Type B pancreatic cell (in vitro differentiated cells): ENCODE results near the gene COL4A4. TPM values are rescaled to one million over a fixed set of nuclear protein-coding genes. Genes with fewer than 3 reads are reported as not detected.

Source experiments
- DNase-seq: peaks from one replicate; pipeline ENCODE4 v3.0.0; 2021; ENCODE audit warnings: mixed read lengths; ENCODE audit not compliant: unreplicated experiment; ENCODE audit errors: extremely low spot score
- H3K27ac Mint-ChIP-seq: 2 replicates; pipeline ENCODE4 v1.8.0; 2021; ENCODE audit warnings: mild to moderate bottlenecking, mixed read lengths
- H3K27me3 Mint-ChIP-seq: 2 replicates; pipeline ENCODE4 v1.8.0; 2021; ENCODE audit warnings: mixed read lengths
- H3K36me3 Mint-ChIP-seq: 2 replicates; pipeline ENCODE4 v1.8.0; 2021; ENCODE audit warnings: mixed read lengths
- H3K4me1 Mint-ChIP-seq: one replicate; pipeline ENCODE4 v1.8.0; 2021; ENCODE audit warnings: mixed read lengths; ENCODE audit not compliant: unreplicated experiment
- H3K4me3 Mint-ChIP-seq: 2 replicates; pipeline ENCODE4 v1.8.0; 2021; ENCODE audit warnings: mild to moderate bottlenecking, mixed read lengths
- H3K9me3 Mint-ChIP-seq: 2 replicates; pipeline ENCODE4 v1.8.0; 2021; ENCODE audit warnings: mixed read lengths
- CTCF ChIP-seq: fragments of 200-600 bp; sonication (generic); conservative IDR thresholded peaks from 2 replicates; pipeline ENCODE4 v1.5.0; 2021; ENCODE audit warnings: antibody characterized with exemption, mild to moderate bottlenecking
- total RNA-seq: library from RNA; stranded (reverse); gene quantifications from 2 replicates; pipeline ENCODE4 v1.2.1, GENCODE V29; 2021; ENCODE audit warnings: low replicate concordance

Gene COL4A4
- total RNA-seq, 1 donor from 2014 or later = 1.1 TPM

GRCh38 chr2:227029426-227030105, 134.4 kb downstream of the COL4A4 start:
- Mint-ChIP-seq H3K27me3 (no peaks in the 10 kb centered on the region), H3K27ac (no peak overlapping the region), H3K9me3 (no peaks in the 10 kb centered on the region), H3K4me3 (no peak overlapping the region), H3K4me1 (peaks cover 8% of the 10 kb centered on the region), H3K36me3 (no peaks in the 10 kb centered on the region)
- no peak for TF ChIP-seq CTCF
- DNase-seq = no peak

- no peak overlapping the region for H3K4me3 Mint-ChIP-seq
- no peaks in the 10 kb centered on the region for H3K36me3 Mint-ChIP-seq
- no peaks in the 10 kb centered on the region for H3K9me3 Mint-ChIP-seq
- DNase-seq = no peak
- TF ChIP-seq CTCF = no peak
- no peaks in the 10 kb centered on the region for H3K27me3 Mint-ChIP-seq
- no peaks in the 10 kb centered on the region for H3K4me1 Mint-ChIP-seq
- no peak overlapping the region for H3K27ac Mint-ChIP-seq
These were observed 138.5 kb downstream of the COL4A4 start for GRCh38 chr2:227025510-227025909.

GRCh38 chr2:227022608-227023007, 141.4 kb downstream of the COL4A4 start:
- H3K9me3 Mint-ChIP-seq = no peaks in the 10 kb centered on the region
- H3K27ac Mint-ChIP-seq = no peak overlapping the region
- H3K27me3 Mint-ChIP-seq = no peaks in the 10 kb centered on the region
- no peaks in the 10 kb centered on the region for H3K4me1 Mint-ChIP-seq
- DNase-seq = no peak
- no peak for TF ChIP-seq CTCF
- H3K36me3 Mint-ChIP-seq = no peaks in the 10 kb centered on the region
- no peak overlapping the region for H3K4me3 Mint-ChIP-seq

GRCh38 chr2:227020416-227020815, 143.6 kb downstream of the COL4A4 start:
- H3K27me3 Mint-ChIP-seq = no peaks in the 10 kb centered on the region
- H3K9me3 Mint-ChIP-seq = no peaks in the 10 kb centered on the region
- H3K36me3 Mint-ChIP-seq = no peaks in the 10 kb centered on the region
- no peak overlapping the region for H3K4me3 Mint-ChIP-seq
- no peak for DNase-seq
- TF ChIP-seq CTCF = no peak
- no peaks in the 10 kb centered on the region for H3K4me1 Mint-ChIP-seq
- H3K27ac Mint-ChIP-seq = no peak overlapping the region

GRCh38 chr2:227016894-227017293, 147.1 kb downstream of the COL4A4 start:
- no peak for DNase-seq
- Mint-ChIP-seq H3K36me3 (no peaks in the 10 kb centered on the region), H3K4me3 (no peak overlapping the region), H3K27ac (no peak overlapping the region), H3K27me3 (no peaks in the 10 kb centered on the region), H3K4me1 (no peaks in the 10 kb centered on the region), H3K9me3 (no peaks in the 10 kb centered on the region)
- no peak for TF ChIP-seq CTCF

GRCh38 chr2:227013881-227014280, 150.1 kb downstream of the COL4A4 start:
- TF ChIP-seq CTCF = no peak
- no peak overlapping the region for H3K27ac Mint-ChIP-seq
- no peaks in the 10 kb centered on the region for H3K4me1 Mint-ChIP-seq
- H3K4me3 Mint-ChIP-seq = no peak overlapping the region
- no peak for DNase-seq
- no peaks in the 10 kb centered on the region for H3K36me3 Mint-ChIP-seq
- no peaks in the 10 kb centered on the region for H3K27me3 Mint-ChIP-seq
- H3K9me3 Mint-ChIP-seq = no peaks in the 10 kb centered on the region
